Astrocyte of the spinal cord (primary cell): Measurements from ENCODE around the gene TMEM270.
A peak's percentile ranks its signal among the peaks of the same experiment; 100 is the strongest.

Source experiments
- DNase-seq: peaks from one replicate; pipeline ENCODE4 v3.0.0; 2011; ENCODE audit warnings: low read depth, low spot score
- H3K4me3 ChIP-seq: 2 replicates; pipeline ENCODE4 v1.5.1; 2011; ENCODE audit warnings: low read depth, mild to moderate bottlenecking, low read length, moderate library complexity
- CTCF ChIP-seq: IDR thresholded peaks from 2 replicates; pipeline ENCODE4 v1.5.1; 2012; ENCODE audit warnings: low read depth, mild to moderate bottlenecking, low read length, inconsistent platforms
- in situ Hi-C: cut with HindIII; loops from 2 replicates; pipeline ENCODE4 v1.10.0; 2017; ENCODE audit warnings: low sequenced_read_pairs

Gene TMEM270

GRCh38 chr7:73894733-73895551, 34.0 kb downstream of the TMEM270 start:
- no peak for TF ChIP-seq CTCF
- in situ Hi-C loops: no loop called here

GRCh38 chr7:73895626-73896025, 34.7 kb downstream of the TMEM270 start:
- peak; percentile 28 for DNase-seq
- TF ChIP-seq CTCF: no peak
- no peak overlapping the region for H3K4me3 ChIP-seq
- in situ Hi-C loops: no loop called here

More at GRCh38 chr7:73894733-73895551, 34.0 kb downstream of the TMEM270 start:
- DNase-seq: peak; percentile 97
- H3K4me3 ChIP-seq: no peak overlapping the region

- DNase-seq: peak; percentile 21
- in situ Hi-C loops: no loop called here
- H3K4me3 ChIP-seq: no peak overlapping the region
- no peak for TF ChIP-seq CTCF
Measured at GRCh38 chr7:73896454-73896853, 35.5 kb downstream of the TMEM270 start.

- peak; percentile 68 for DNase-seq
- in situ Hi-C loops: no loop called here
- TF ChIP-seq CTCF: no peak
- H3K4me3 ChIP-seq: no peak overlapping the region
Measured at GRCh38 chr7:73899731-73900142, 38.8 kb downstream of the TMEM270 start.

- in situ Hi-C loops: no loop called here
- peak; percentile 29 for DNase-seq
- no peak for TF ChIP-seq CTCF
- H3K4me3 ChIP-seq: no peak overlapping the region
Measured at GRCh38 chr7:73900286-73900685, 39.3 kb downstream of the TMEM270 start.

- in situ Hi-C loops: no loop called here
- DNase-seq: no peak
Measured at GRCh38 chr7:73901231-73901822, 40.4 kb downstream of the TMEM270 start.

More at GRCh38 chr7:73901231-73901822, 40.4 kb downstream of the TMEM270 start:
- no peak overlapping the region for H3K4me3 ChIP-seq
- no peak for TF ChIP-seq CTCF
